HG03575 (cell line): ENCODE results near the gene PIGBOS1.
A peak's percentile ranks its signal among the peaks of the same experiment; 100 is the strongest.

ENCODE experiments used
- ATAC-seq: cut with Tn5 transposase; IDR thresholded peaks from one replicate; pipeline ENCODE4 v1.9.1; 2021; ENCODE audit not compliant: unreplicated experiment, insufficient number of reproducible peaks, low FRiP score; ENCODE audit errors: extremely low read depth

The PIGBOS1 gene

GRCh38 chr15:55318588-55319494, at the start of gene PIGBOS1, which contains the start of gene PIGB:
Gene PIGBOS1 (minus strand): TSS chr15:55319123. CDS start chr15:55317792, 1,331 bp downstream.
Gene PIGB (plus strand): TSS chr15:55319222. CDS start chr15:55319251, 29 bp downstream.
- peak; percentile 43 for ATAC-seq

GRCh38 chr15:55366981-55367380, 48.1 kb upstream of the PIGBOS1 start:
- ATAC-seq = no peak

- ATAC-seq = no peak
Observed at GRCh38 chr15:55362641-55363040, 43.7 kb upstream of the PIGBOS1 start.

GRCh38 chr15:55361048-55361447, 42.1 kb upstream of the PIGBOS1 start:
- ATAC-seq = no peak

- no peak for ATAC-seq
Observed at GRCh38 chr15:55360256-55360655, 41.3 kb upstream of the PIGBOS1 start.

- ATAC-seq = no peak
Observed at GRCh38 chr15:55358471-55358870, 39.5 kb upstream of the PIGBOS1 start.

GRCh38 chr15:55357774-55358173, 38.9 kb upstream of the PIGBOS1 start:
- ATAC-seq = no peak

- no peak for ATAC-seq
Observed at GRCh38 chr15:55356985-55357585, 38.2 kb upstream of the PIGBOS1 start.

GRCh38 chr15:55353025-55353424, 34.1 kb upstream of the PIGBOS1 start:
- no peak for ATAC-seq

- no peak for ATAC-seq
Observed at GRCh38 chr15:55349282-55349681, 30.4 kb upstream of the PIGBOS1 start.

- ATAC-seq = no peak
Observed at GRCh38 chr15:55348281-55348778, 29.4 kb upstream of the PIGBOS1 start.

GRCh38 chr15:55344206-55344605, 25.3 kb upstream of the PIGBOS1 start:
- ATAC-seq = no peak

GRCh38 chr15:55343168-55343567, 24.2 kb upstream of the PIGBOS1 start:
- no peak for ATAC-seq

GRCh38 chr15:55337160-55337559, 18.2 kb upstream of the PIGBOS1 start:
- ATAC-seq = no peak

GRCh38 chr15:55334997-55335396, 16.1 kb upstream of the PIGBOS1 start:
- ATAC-seq = no peak

GRCh38 chr15:55334371-55334770, 15.4 kb upstream of the PIGBOS1 start:
- no peak for ATAC-seq

GRCh38 chr15:55327387-55327786, 8.5 kb upstream of the PIGBOS1 start:
- no peak for ATAC-seq

- no peak for ATAC-seq
Observed at GRCh38 chr15:55322467-55322866, 3.5 kb upstream of the PIGBOS1 start.

GRCh38 chr15:55320963-55321362, 2.0 kb upstream of the PIGBOS1 start:
- ATAC-seq = no peak

GRCh38 chr15:55320238-55320550, 1.3 kb upstream of the PIGBOS1 start:
- no peak for ATAC-seq
